Measurements from ENCODE around the gene VENTX.

DNA sequence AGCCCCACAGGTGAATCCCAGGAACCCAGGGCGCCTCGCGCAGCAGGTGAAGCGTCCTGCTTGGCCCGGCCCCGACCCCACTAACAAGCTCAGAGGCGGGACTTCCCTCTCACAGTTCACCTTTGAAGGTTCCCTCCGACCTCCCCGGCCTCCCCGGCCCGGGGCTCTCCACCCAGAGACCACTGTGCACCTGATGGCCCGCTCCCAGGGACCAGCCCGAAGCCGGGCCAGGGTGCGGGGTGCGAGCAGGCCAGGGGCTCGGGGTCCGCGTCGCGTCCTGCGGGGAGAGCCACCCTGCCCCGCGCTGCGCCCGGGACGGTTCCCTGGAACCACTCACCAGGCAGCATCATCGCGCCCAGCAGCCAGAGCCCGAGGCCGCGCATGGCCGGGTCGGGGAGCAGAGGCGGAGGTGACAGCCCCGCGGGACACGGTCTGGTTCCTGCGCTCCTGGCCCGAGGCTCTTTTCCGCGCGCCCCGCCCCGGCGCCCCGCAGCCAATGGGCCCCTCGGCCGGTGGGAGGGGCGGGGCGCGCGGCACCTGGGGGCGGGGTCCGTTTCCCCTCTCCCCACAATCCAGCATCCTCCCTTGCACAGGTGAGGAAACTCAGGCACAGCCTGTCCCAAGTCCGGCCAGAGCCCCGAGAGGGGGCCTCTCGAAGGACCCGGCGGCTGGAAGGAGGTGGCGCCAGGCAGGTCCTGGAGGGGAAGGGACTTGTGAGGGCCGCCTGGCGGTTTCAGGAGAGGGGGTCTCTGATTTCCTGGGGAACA lies 39.0 kb downstream of the VENTX start, which contains the start of gene ADAM8:
- TF ChIP-seq, protein P1, sequence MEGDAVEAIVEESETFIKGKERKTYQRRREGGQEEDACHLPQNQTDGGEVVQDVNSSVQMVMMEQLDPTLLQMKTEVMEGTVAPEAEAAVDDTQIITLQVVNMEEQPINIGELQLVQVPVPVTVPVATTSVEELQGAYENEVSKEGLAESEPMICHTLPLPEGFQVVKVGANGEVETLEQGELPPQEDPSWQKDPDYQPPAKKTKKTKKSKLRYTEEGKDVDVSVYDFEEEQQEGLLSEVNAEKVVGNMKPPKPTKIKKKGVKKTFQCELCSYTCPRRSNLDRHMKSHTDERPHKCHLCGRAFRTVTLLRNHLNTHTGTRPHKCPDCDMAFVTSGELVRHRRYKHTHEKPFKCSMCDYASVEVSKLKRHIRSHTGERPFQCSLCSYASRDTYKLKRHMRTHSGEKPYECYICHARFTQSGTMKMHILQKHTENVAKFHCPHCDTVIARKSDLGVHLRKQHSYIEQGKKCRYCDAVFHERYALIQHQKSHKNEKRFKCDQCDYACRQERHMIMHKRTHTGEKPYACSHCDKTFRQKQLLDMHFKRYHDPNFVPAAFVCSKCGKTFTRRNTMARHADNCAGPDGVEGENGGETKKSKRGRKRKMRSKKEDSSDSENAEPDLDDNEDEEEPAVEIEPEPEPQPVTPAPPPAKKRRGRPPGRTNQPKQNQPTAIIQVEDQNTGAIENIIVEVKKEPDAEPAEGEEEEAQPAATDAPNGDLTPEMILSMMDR (IDR thresholded peaks at IDR 0.05; ENCODE audit: low read depth, low read length, poor library complexity, severe bottlenecking) = no peak
- no peak for TF ChIP-seq EZH2phosphoT487 (IDR thresholded peaks at IDR 0.05; ENCODE audit: borderline replicate concordance, low read length)

Measured in DOHH2 (cell line).